HG02938 (cell line): ENCODE data around the gene PTGDS.
A peak's percentile ranks its signal among the peaks of the same experiment; 100 is the strongest.
"Not testable (repeated sequence)": the region's sequence is repeated elsewhere in the genome, so short reads cannot be mapped to it uniquely, and the experiment has no call there.

ENCODE experiments used
- ATAC-seq: cut with Tn5 transposase; IDR thresholded peaks from one replicate; pipeline ENCODE4 v1.9.1; 2021; ENCODE audit warnings: mild to moderate bottlenecking, moderate library complexity; ENCODE audit not compliant: unreplicated experiment

PTGDS gene

DNA sequence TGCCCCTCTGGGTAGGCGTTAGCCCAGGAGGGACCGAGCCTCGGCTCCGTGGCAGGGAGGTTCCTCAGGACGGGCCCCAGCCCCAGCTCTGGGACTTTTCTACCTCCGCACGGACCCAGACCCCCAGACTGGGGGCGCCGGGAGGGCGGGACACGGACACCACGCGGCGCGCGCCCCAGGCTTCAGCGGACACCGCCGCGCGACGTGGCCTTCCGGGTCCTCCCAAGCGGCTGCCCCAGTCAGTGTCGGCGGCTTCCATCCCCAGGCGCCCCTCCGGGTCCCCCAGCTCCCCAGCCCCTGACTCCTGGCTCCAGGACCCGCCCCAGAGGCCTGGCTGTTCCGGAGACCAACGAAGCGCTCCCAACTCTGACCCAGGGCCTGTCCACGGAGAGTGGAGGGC is 8.5 kb downstream of the PTGDS start:
- no peak for ATAC-seq

DNA sequence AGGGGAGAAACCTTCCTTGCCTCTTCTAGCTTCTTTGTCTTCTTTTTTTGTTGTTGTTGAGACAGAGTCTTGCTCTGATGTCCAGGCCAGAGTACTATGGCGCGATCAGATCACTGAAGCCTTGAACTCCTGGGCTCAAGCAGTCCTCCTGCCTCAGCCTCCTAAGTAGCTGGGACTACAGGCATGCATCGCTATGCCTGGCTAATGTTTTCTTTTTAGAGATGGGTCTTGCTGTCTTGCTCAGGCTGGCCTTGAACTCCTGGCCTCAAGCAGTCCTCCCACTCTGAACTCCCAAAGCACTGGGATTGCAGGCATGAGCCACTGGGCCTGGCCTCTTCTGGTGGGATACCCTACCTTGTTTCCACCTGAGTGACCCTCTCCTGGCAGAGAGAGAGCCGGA is 11.6 kb downstream of the PTGDS start:
- no peak for ATAC-seq

DNA sequence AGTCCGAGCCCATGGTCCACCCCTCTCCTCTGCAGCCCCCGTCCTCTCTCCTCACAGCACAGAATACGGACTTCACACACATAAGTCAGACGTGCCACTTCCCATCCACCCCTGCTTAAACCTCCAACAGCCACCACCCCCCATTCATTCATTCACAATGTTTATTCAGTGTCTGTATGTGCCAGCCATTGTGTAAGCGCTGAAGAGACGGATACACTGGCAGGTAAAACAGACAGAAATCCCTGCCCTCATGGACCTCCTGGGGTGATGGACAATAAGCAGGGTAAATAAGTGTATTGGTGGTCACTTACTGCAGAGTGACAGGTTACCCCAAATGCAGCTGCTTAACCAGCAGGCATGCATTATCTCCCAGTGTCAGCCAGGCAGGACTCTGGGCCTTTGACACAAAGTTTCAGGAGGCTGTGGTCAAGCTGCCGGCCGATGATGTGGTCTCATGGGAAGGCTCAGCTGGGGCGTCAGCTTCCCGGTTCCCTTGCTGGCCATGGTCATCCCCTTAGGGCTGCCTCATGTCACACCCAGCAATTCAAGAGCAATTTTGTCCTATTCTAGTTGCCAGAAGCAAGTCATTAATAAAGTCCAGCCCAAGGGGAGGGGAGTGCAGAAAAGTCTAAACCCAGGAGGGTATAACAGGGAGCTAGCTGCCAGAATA is 13.1 kb downstream of the PTGDS start:
- ATAC-seq = no peak

DNA sequence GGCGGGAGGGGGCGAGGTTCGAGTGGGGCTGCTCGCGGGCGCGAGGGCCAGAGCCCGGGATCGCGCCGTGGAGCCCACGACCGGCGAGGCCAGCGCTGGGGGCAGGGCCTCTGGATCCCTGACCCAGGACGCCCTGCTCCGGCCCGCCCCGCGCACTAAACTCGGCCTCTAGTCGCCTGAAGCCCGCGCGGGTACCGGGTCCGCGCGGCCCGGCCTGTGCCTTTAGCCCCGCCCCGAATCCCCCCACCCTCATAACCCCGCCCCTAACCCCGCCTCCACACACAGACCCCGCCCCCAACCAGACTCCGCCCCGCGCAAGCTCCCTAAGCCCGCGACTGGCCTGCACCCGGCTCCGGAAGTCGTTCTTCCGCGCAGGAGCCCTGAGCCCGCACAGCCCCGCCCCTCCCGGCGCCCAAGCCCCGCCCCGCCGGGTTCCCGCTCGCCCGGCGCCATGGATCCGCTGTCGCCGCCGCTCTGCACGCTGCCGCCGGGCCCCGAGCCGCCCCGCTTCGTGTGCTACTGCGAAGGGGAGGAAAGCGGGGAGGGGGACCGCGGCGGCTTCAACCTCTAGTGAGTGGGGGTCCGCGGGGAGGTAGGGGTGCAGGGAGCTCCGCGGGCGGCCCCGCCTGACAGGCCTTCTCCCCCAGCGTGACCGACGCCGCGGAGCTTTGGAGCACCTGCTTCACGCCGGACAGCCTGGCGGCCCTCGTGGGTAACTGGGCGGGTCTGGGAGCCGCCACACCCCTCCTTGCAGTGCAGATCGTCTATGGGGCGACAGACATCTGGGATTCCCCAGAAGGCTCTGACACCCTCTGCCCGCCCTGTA is 14.9 kb downstream of the PTGDS start, which contains the start of gene PAXX:
Gene PAXX, plus strand, starts transcription at position 430 of the 826 bp plus-strand sequence. Its CDS starts 22 bp downstream, at position 452.
- ATAC-seq = peak; percentile 70

DNA sequence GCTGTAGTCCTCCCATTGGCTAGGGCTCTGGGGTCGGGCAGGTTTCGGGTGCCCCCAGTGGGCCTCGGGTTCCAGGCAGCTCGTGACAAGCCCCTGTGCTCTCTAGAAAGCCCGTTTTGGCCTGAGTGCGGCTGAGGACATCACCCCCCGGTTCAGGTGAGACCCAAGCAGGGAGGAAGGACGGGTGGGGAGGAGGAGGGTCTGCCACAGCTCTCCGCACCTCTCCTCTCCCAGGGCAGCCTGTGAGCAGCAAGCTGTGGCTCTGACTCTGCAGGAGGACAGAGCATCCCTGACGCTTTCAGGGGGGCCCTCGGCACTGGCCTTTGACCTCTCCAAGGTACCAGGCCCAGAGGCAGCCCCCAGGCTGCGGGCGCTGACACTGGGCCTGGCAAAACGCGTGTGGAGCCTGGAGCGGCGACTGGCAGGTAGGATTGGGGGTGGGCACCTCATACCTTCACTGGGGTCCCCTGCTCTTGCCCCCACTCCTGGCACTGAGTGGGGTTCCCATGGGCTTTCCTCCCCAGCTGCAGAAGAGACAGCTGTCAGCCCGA is 15.6 kb downstream of the PTGDS start:
- ATAC-seq = no peak

DNA sequence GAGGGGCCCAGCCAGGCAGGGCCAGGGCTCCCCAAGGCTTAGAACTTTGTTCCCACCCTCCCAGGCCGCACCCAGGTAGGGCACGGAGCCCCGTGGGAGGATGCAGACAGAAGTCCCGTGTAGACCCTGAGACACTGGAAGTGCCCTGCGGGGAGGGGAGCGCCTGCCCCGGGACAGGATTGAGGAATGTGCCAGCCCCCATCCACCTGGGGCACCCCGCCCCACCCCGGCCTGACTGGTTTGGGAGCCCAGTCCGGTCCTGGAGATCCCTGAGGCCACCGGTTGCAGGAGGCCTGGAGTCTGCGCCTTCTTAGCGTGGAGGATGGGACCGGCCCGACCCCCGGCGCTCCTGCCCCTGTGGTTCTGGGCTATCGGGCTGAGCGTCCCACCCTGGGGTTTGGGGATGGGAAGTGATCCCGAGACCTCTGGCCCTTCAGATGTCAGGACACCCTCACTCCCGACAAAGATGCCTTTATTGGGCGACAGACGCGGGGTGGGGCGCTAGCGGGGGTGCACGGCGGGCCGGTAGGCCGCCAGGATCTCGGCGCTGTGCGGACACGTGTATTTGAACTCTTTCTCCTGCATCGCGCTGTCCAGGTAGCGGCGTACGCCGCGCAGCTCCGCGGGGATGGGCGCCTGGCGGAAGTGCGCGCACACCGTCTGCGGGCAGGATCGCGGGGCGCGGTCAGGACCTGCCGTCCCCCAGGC is 17.0 kb downstream of the PTGDS start:
- no peak for ATAC-seq

DNA sequence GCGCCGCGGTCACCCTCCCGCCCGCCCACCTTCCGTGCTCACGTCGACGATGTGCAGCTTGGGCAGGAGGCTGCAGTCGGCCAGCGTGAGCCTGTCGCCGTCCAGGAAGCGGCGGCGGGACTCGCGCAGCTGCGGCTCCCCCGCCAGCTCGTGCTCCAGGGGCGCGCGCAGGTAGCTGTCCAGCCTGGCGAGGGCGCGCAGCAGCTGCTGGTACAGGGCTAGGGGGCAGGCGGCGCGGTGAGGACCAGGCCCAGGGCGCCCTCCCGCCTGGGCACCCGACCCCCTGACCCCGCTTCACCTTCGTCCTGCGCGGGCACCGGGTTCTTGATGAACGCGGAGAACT is 17.6 kb downstream of the PTGDS start:
- no peak for ATAC-seq

DNA sequence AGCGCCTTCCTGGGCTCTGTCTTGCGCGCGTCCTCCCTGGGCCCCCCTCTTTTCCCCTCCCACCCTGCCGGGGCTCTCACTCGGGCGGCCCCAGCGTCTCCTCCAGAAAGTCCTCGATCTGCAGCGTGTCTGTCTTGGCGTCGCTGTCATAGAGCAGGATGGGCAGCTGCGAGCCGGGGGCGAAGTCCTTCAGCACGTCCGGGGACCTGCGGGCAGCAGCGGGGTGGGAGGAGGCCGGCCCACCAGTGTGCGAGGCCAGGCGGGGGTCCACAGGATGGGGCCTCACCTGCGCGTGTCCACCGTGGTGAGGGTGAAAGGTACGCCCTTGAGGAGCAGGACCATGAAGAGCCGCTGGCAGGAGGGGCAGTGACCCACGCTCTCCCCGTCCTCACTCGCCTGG is 18.1 kb downstream of the PTGDS start:
- no peak for ATAC-seq

DNA sequence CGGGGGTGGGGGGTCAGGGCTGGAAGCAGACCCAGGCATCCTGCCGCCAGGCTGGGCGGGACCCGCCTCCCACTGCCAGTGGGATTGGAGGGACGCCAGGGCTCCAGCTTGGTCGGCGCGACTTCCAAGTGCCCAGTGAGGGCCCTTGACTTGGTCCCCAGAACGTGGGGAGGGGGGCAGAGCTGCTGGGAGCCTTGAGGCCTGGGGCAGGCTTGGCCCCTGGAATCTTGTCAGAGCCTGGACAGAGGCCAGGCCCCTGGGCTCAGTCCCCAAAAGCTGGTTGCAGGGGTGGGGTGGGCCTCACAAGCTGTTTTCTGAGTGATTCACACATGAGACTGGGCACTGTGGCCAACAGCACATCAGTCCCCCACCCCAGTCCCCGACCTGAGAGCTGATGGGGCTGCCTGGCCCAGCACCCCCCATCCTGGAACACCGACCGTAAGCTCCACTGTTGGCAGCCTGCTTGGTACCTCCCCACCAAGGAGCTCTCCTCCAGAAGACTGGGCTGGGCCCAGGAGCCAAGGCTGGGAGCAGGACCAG is 18.5 kb downstream of the PTGDS start:
- no peak for ATAC-seq

DNA sequence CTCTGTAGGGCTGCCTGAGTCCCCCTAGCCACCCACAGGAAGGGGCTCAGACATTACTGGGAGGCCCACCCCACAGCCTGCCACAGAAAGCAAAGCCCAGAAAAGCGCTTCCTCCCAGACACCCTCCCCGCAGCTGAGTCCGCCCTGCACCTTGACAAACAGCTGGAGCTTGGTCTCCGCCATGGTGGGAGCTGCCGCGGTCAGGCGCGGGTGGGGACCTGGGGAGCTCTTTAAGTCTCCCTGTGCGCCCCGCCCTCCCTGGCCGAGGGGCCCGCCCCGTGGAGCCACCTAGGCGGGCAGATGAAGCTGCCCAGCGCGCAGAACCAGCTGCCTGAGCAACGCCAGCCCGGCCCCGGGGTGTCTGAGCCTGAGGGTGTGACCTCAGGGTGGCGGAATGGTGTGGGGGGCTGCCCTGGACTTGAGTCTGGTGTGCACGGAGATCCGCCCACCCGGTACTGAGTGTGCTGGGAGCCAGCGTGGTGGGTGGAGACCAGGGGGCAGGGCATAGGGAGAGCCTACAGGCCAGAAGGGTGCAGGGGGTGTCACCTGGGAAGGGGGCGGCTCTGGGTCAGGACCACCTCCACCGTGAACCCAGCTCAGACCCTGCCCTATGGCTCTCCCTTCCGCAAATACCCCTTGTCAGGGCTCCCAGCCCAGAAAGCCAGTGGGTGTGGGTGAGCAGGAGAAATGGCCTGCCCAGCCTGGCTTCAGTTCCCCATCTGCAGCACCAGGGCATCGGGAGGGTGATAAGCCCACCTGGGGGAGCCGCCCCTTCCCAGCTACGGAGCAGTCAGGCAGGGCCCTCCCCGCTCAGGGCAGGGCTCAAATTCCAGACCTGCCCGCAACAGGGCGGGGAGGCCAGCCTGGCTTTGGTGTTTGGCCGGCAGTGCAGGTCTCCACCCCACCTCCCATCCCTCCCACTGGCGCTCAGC is 19.3 kb downstream of the PTGDS start, which contains the start of gene CLIC3:
Gene CLIC3, minus strand, starts transcription at position 208 of the 932 bp plus-strand sequence. Its CDS starts 25 bp downstream, at position 183.
- no peak for ATAC-seq

DNA sequence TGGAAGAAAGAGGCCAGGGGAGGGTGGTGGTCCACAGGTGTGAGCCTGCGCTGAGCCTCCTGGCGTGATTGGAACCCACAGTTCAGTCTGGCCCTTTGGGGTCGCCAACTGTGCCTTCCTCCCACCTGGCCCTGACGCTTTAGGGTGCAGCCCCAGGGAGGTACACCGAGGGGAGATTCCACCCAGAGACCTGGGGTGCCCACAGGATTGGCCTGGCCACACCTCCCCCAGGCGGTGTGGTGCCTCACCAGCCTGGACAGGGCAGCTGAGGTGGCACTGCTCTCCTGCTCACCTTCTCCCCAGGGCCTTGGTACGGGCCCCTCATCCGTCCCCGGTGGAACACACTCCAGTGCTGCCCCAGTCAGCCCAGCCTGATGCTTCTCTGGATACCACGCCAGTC is 20.1 kb downstream of the PTGDS start:
- ATAC-seq = no peak

DNA sequence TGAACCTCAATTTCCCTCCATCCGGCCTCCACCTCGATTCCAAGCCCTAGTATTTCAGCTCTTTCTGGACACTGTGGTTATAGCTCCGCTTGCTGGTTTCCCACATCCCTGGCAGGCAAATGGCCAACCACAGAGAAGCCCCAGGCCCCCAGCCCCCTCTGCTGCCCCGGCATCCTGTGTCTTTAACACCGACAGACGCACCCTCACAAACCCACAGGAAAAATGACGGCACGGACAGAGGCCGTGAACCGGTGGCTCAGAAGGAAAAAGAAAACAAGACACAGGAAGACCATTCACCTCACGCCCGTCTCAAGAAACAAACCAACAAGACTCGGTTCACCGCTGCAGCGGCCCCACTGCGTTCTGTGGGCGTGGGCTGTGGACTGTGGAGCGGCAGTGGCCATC is 20.5 kb downstream of the PTGDS start:
- ATAC-seq = no peak

DNA sequence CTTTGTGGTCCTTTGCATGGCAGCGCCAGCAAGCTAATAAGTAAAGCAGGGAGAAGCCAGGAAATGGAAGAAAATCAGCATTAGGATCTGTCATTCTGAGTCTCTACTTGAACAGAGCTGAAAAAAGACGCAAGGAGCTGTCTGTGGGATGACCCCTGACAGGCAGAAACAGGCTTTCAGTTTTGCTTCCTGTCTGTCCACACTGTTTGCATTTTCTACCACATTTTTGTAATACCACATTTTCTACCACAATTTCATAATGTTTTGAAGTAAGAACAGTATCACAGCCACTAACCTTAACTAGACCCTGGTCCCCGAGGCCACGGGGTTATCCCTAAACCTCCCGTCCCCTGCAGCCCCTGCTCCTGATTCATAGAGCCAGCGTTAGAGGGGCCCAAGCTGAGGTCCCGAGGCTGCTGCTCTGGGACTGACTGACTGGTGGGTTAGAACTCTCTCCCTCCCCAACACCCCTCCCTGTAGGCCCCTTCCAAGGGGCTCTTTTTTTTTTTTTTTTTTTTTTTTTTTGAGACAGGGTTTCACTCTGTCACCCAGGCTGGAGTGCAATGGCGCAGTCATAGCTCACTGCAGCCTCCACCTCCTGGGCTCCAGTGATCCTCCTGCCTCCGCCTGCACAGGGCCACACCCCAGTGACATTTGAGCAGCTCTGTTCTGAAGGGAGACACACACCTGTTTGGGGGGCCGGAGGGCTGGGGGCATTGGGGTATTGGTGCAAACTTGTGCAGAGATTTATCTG is 23.1 kb downstream of the PTGDS start:
- peak; percentile 83 for ATAC-seq

DNA sequence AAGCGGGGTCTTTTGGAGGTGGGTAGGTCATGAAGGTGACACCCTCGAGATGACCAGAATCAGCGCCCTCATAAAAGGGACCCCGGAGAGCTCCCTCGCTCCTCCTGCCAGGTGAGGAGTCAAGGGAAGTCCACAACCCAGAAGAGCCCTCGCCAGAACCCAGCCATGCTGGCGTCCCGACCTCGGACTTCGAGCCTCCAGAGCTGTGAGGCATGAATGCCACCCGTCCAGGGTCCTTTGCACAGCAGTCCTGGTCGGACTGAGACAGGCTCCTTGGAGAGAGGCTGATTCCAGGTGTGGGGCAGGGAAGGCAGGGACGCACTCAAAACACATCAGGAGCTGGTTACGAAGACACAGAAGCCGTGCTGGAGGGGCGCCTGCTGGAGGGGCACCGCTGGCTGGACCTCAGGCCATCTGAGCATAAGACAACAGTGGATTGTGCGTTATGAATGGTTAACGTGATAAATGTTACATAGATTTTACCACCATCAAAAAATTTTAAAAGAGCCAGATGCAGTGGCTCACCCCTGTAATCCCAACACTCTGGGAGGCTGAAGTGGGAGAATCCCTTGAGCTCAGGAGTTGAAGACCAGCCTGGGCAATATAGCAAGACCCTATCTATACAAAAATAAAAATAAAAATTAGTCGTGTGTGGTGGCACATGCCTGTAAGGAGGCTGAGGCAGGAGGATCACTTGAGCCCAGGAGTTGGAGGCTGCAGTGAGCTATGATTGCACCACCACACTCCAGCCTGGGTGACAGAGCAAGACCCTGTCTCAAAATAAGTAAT is 24.7 kb downstream of the PTGDS start:
- no peak for ATAC-seq

DNA sequence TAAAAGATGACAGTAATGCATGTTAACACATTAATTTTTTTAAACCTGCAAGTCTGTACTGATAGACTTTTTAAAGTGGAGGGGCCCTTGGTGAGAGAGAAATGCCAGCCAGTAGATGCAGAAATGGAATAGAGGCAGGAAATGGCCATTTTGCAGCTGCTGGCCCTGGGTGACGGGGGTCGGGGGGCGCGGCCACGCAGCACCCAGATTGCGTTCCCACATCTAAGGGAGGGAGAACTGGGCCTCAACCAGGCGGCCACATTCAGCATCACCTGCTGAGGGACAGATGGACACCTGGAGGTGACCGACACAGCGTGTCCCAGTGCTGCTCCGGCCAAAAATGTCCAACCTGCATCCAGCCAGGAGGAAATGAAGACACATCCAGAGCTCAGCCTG is 25.3 kb downstream of the PTGDS start:
- no peak for ATAC-seq

DNA sequence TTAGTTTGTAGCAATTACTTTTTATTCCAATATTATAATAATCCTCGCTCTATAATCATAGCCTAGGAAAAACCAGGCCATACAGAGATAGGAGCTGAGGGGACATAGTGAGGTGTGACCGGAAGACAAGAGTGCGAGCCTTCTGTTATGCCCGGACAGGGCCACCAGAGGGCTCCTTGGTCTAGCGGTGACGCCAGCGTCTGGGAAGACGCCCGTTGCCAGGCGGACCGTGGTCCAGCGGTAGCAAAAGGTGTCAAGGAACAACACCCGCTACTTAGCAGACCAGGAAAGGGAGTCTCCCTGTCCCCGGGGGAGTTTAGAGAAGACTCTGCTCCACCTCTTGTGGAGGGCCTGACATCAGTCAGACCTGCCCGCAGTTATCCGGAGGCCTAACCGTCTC is 27.0 kb downstream of the PTGDS start:
- not testable (repeated sequence) for ATAC-seq

DNA sequence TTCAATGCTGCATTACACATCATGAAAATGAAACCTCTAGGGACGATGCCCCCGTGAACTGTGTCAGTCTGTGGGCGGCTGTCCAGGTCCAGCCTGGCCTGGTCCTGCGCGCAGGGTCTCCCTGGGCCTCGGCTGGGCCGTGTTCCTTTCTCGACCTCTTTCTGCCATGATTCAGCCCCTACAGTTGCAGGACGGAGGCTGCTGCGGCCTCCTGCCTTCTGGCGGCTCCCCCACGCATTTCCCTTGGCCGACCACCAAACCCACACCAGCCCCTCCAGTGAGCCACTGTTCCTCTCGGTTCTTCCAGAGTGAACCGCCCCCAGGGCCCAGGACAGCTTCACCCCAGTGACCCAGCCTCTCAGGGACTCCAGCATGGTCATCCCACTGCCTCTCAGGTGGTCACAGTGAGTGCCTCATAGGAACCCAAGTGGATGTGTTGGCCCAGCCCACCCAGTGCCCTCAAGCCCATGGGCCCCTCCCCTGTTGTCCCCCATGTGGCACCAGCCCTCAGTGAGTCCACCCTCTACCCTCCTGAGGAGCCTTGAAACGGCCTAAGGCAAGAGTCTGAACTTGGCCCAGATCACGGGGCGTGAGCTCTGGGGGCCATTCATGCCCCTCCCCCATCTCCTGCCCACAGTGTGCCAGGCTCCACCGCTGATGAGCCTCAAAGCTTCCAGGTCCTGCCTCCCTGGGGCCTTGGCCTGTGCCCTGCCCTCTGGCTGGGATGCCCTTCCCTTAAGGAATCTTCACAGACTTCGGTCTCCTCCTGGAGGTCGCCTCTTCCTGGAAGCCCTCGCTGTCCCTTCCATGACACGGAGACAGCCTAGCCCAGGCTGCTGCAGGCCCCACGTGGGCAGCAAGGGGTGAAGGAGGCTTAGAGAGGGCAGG is 29.1 kb downstream of the PTGDS start:
- ATAC-seq = no peak
